A549 (cell line): Measurements from ENCODE around the gene PDGFD. TPM values are rescaled to one million over a fixed set of nuclear protein-coding genes. Genes with fewer than 3 reads are reported as not detected.

Experiments used
- ATAC-seq, 2 experiments: fragments of 200-7000 bp in 1 of 2; fragments of >200 bp in 1 of 2; cut with Nextera tagmentation in 1 of 2; cut with Tn5 transposase in 1 of 2; 3 replicates each; pipeline versions ENCODE4 v1.8.0 to v1.9.1; 2018 to 2020; ENCODE audit warnings: mild to moderate bottlenecking in 1 of 2, moderate library complexity in 1 of 2
- CTCF ChIA-PET: fragments of 300-600 bp; sonication (Branson Sonifier 250); formaldehyde crosslinking; extraction: SDS; loops from one replicate; lab custom pipeline; 2021; ENCODE audit warnings: antibody characterized with exemption, inconsistent platforms; lab: Yijun Ruan, JAX
- POLR2A ChIA-PET: fragments of 350-600 bp; formaldehyde crosslinking; extraction: SDS; loops from one replicate; lab custom pipeline; 2021; ENCODE audit warnings: antibody characterized with exemption, inconsistent platforms; lab: Yijun Ruan, JAX
- DNase-seq, 2 experiments: peaks; one replicate each; pipeline versions ENCODE4 v3.0.0 to v3.0.0-alpha.2; 2011 to 2016; ENCODE audit warnings: low read depth in 1 of 2, low spot score in 1 of 2
- FAIRE-seq: peaks from 2 replicates; lab custom pipeline; 2011; peaks lifted over from hg19 to GRCh38; lab: Jason Lieb, UNC
- H3K27ac ChIP-seq, 2 experiments: fragments of >200 bp; sonication (Bioruptor Twin); formaldehyde crosslinking; 3 replicates each; pipeline ENCODE4 v1.5.1; 2016 to 2017
- H3K4me1 ChIP-seq: fragments of >200 bp; sonication (Bioruptor Twin); formaldehyde crosslinking; 3 replicates; pipeline ENCODE4 v1.6.1; 2016
- H3K4me2 ChIP-seq: fragments of >200 bp; sonication (Bioruptor Twin); formaldehyde crosslinking; 3 replicates; pipeline ENCODE4 v1.6.1; 2016
- H3K4me3 ChIP-seq: fragments of >200 bp; sonication (Bioruptor Twin); formaldehyde crosslinking; 3 replicates; pipeline ENCODE4 v1.5.1; 2016
- H3K9me3 ChIP-seq: fragments of >200 bp; sonication (Bioruptor Twin); formaldehyde crosslinking; 3 replicates; pipeline ENCODE4 v1.6.1; 2016
- CBX8 ChIP-seq: fragments of 200-600 bp; sonication (generic); IDR thresholded peaks from 2 replicates; pipeline ENCODE4 v1.6.1; 2016
- CEBPB ChIP-seq, 2 experiments: fragments of >200 bp in 1 of 2; sonication (Bioruptor Twin) in 1 of 2; formaldehyde crosslinking in 1 of 2; IDR thresholded peaks; 2 replicates each; pipeline ENCODE4 v1.6.1; 2012 to 2016
- FOSL2 ChIP-seq, 2 experiments: fragments of 450-650 bp in 1 of 2; fragments of >200 bp in 1 of 2; sonication (Bioruptor Twin) in 1 of 2; formaldehyde crosslinking; IDR thresholded peaks; 2 replicates each; pipeline versions ENCODE4 v1.5.0 to v1.6.1; 2016 to 2020; ENCODE audit warnings: mild to moderate bottlenecking in 1 of 2, moderate library complexity in 1 of 2
- HDAC2 ChIP-seq: fragments of 200-600 bp; sonication (generic); IDR thresholded peaks from 2 replicates; pipeline ENCODE4 v1.6.1; 2016
- HOXB5 ChIP-seq: fragments of 250-450 bp; sonication (Bioruptor Pico); IDR thresholded peaks from 2 replicates; pipeline ENCODE4 v1.5.0; 2020; ENCODE audit warnings: mild to moderate bottlenecking, moderate library complexity
- JUNB ChIP-seq: fragments of >200 bp; sonication (Bioruptor Twin); formaldehyde crosslinking; IDR thresholded peaks from 2 replicates; pipeline ENCODE4 v1.6.1; 2016
- MAFK ChIP-seq: fragments of 450-650 bp; IDR thresholded peaks from 2 replicates; pipeline ENCODE4 v1.6.1; 2014; ENCODE audit not compliant: partially characterized antibody
- NFE2L2 ChIP-seq: fragments of 150-350 bp; conservative IDR thresholded peaks from 2 replicates; pipeline ENCODE4 v1.6.1; 2014; ENCODE audit warnings: low read length
- PHF8 ChIP-seq: fragments of 200-600 bp; sonication (generic); IDR thresholded peaks from 2 replicates; pipeline ENCODE4 v1.6.1; 2016; ENCODE audit warnings: low read depth, mild to moderate bottlenecking, antibody characterized with exemption, moderate library complexity, borderline replicate concordance
- RAD21 ChIP-seq, 2 experiments: fragments of >200 bp in 1 of 2; sonication (Bioruptor Twin) in 1 of 2; formaldehyde crosslinking in 1 of 2; IDR thresholded peaks in 1 of 2; conservative IDR thresholded peaks in 1 of 2; 2 replicates in 1 of 2; 3 replicates in 1 of 2; pipeline ENCODE4 v1.6.1; 2012 to 2018; ENCODE audit warnings: inconsistent platforms in 1 of 2
- RCOR1 ChIP-seq: fragments of 150-350 bp; IDR thresholded peaks from 2 replicates; pipeline ENCODE4 v1.6.1; 2014; ENCODE audit warnings: antibody characterized with exemption, low read length, low read depth
- RFX5 ChIP-seq: fragments of 450-650 bp; IDR thresholded peaks from 2 replicates; pipeline ENCODE4 v1.7.1; 2014; ENCODE audit warnings: antibody characterized with exemption, mild to moderate bottlenecking, moderate library complexity
- RNF2 ChIP-seq: fragments of 200-600 bp; sonication (generic); IDR thresholded peaks from 2 replicates; pipeline ENCODE4 v1.6.1; 2016; ENCODE audit warnings: low read depth, mild to moderate bottlenecking, antibody characterized with exemption, moderate library complexity, borderline replicate concordance
- SMC3 ChIP-seq: fragments of >200 bp; sonication (Bioruptor Twin); formaldehyde crosslinking; IDR thresholded peaks from 3 replicates; pipeline ENCODE4 v1.6.1; 2018; ENCODE audit warnings: inconsistent platforms
- ZFP36 ChIP-seq: fragments of 450-650 bp; IDR thresholded peaks from 2 replicates; pipeline ENCODE4 v1.6.1; 2014; ENCODE audit warnings: borderline replicate concordance; ENCODE audit not compliant: partially characterized antibody
- ZNF302 ChIP-seq: fragments of 250-450 bp; sonication (Bioruptor Pico); IDR thresholded peaks from 2 replicates; pipeline ENCODE4 v1.9.0; 2021; ENCODE audit warnings: inconsistent platforms, mild to moderate bottlenecking, moderate library complexity
- WGBS: methylation state at CpG from one replicate; pipeline ENCODE4 v1.1.6; 2017; ENCODE audit errors: missing lambda C conversion rate; 5-methylcytosine and 5-hydroxymethylcytosine counted together
- polyA plus RNA-seq, 4 experiments: library from polyadenylated mRNA; depleted of rRNA in 3 of 4; stranded (reverse); fragments of >200 nt; fragmentation: RNase III in 1 of 4; extraction: RNeasy Plus Mini Kit Qiagen cat#74134 plus additional on column Dnase treatment in 1 of 4; gene quantifications; 2 replicates in 3 of 4; 3 replicates in 1 of 4; pipeline ENCODE4 v1.2.3, GENCODE V29; 2011 to 2017
- TF ChIP-seq, protein P1 (sequence below): fragments of 250-450 bp; sonication (Bioruptor Pico); IDR thresholded peaks from 2 replicates; pipeline ENCODE4 v1.5.0; 2020; ENCODE audit warnings: low read depth, mild to moderate bottlenecking, moderate library complexity
- TF ChIP-seq, protein P2 (sequence below): fragments of >200 bp; sonication (Bioruptor Twin); formaldehyde crosslinking; IDR thresholded peaks from 3 replicates; pipeline ENCODE4 v1.6.1; 2016
- TF ChIP-seq, protein P3 (sequence below): fragments of >200 bp; sonication (Bioruptor Twin); formaldehyde crosslinking; IDR thresholded peaks from 2 replicates; pipeline ENCODE4 v1.6.1; 2016

Gene PDGFD
- polyA plus RNA-seq, 2 of the 4 experiments (the other 2 are of a cell fraction) = 11.1 to 29.7 TPM

DNA sequence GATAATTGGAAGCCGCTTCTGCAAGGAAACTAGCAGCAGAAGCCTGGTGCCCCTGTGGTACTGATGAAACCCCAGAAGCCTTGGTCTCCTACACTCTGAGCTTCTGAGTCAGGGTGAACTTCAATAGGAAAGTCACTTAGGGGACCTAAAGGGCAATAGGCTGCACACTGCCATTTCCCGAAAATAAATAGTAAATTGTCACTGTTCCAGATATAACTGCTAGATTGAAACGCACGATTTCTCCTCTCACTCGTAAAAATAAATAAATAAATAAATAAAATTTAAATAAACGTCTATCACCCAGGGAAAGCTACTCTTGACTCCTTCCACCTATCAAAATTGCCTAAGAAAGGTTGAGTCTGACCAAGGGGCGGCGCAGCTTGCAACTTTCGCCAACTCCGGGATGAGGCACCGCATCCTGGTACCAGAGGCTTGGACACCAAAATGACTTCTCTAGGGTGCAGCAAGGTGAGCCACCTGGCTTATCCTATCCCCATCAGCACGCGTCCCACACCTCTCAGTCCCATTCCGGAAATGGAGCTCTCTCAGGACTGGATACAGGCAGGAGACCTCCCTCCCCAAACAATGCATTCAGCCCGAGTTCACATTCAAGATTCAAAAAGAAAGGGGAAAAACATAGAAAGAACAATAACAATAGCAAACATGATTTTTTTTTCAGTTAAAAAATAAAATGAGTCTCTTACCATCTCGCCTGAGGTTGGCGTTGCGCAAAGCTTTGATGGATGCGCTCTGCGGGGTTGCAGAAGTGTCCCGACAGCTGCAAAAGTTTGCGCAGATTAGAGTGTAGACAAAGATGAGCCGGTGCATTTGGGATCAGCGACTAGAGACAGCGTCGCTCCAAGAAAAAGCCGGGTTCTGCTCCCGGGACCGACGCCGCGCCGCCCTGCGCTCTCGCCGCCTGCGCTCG lies 583 bp downstream of the PDGFD start:
- peak overlapping the region; percentile 80 to 90 for H3K27ac ChIP-seq
- FAIRE-seq = no peak
- CTCF ChIA-PET = interaction anchor here (0.7 to 2.1 kb wide), 10 partner anchors 12 to 1700 kb away, joined by 3 to 9 read pairs (median 4); no protein-coding TSS in a partner anchor
- peak overlapping the region; percentile 88 for H3K4me2 ChIP-seq
- under 1% methylated on average over 34 of the region's 38 CpGs for WGBS
- peak; percentile 55 for TF ChIP-seq ZFP36
- TF ChIP-seq SMC3 = peak; percentile 41
- 0 out of 2 replicates have a peak, but pooled peaks have one; percentile 20 for TF ChIP-seq HDAC2
- TF ChIP-seq RNF2 = no peak
- TF ChIP-seq, protein P1, sequence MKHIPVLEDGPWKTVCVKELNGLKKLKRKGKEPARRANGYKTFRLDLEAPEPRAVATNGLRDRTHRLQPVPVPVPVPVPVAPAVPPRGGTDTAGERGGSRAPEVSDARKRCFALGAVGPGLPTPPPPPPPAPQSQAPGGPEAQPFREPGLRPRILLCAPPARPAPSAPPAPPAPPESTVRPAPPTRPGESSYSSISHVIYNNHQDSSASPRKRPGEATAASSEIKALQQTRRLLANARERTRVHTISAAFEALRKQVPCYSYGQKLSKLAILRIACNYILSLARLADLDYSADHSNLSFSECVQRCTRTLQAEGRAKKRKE (CRISPR knock-in tag) = no peak
- TF ChIP-seq RAD21 (conservative IDR thresholded peaks at IDR 0.05 in 1 of 2, IDR thresholded peaks at IDR 0.05 in 1 of 2) = peak in 1 of 2 experiments; percentile 17; a peak in 2 of 5 replicates
- peak in 1 of 2 experiments; percentile 47; a peak in 2 of 4 replicates for TF ChIP-seq CEBPB (IDR thresholded peaks at IDR 0.05)
- TF ChIP-seq PHF8 = peak; percentile 15; the same call in 1 of the 2 replicates
- H3K4me1 ChIP-seq = peaks cover 36% of the 10 kb centered on the region
- peak; percentile 70 to 77 for ATAC-seq
- H3K9me3 ChIP-seq = no peaks in the 10 kb centered on the region
- peak overlapping the region; percentile 88 for H3K4me3 ChIP-seq
- POLR2A ChIA-PET = interaction anchor here (0.9 to 1.4 kb wide), 4 partner anchors 357 to 544 kb away, joined by 3 to 4 read pairs (median 3); no protein-coding TSS in a partner anchor
- DNase-seq = peak; percentile 15 to 68

DNA sequence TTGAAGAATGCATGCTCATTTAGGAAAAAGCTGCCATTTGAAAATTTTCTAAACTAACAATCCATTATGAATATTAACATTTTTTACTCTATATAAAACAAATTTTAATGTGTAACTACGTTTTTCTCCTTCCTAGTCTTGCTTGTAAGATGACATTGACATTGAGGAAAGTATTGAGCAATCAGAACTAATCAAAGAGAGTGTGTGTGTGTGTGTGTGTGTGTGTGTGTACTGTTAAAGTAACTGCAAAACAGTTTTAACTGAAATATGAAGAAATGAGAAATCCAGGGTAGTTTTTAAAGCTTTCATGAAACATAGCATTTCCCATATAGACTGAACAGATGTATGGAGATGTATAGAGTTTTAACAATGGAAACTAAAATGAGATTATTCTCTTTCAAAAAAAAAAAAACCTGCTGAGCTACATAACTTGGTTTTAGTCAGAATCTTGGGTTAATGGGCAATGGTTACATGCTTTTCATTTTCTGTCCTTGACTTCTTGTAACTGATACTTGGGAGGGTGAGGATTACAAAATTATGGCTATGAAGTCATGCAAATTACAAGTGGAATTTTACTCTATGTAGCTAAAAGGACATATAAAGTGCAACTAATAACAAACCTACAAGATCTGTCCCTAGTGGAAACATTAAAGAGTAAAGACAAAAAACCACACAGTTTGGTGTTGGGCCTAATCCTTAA lies 2.0 kb downstream of the PDGFD start:
- no peaks in the 10 kb centered on the region for H3K9me3 ChIP-seq
- ChIA-PET POLR2A (no interaction called here), CTCF (no interaction called here)
- ATAC-seq (no peak), DNase-seq (no peak), FAIRE-seq (no peak)
- 19% methylated on average over 1 of the region's 1 CpG for WGBS
- peaks cover 36% of the 10 kb centered on the region for H3K4me1 ChIP-seq
- H3K27ac ChIP-seq = no peak overlapping the region
- H3K4me2 ChIP-seq = peak overlapping the region; percentile 88
- no peak overlapping the region; the same call in 2 of the 3 replicates for H3K4me3 ChIP-seq
- TF ChIP-seq NFE2L2 (no peak), RFX5 (no peak), CBX8 (no peak), ZNF302 (CRISPR knock-in tag) (no peak), MAFK (no peak), FOSL2 (IDR thresholded peaks at IDR 0.05) (no peak), FOSL2 (CRISPR knock-in tag; IDR thresholded peaks at IDR 0.05) (no peak), HOXB5 (CRISPR knock-in tag) (no peak), JUNB (no peak)
- TF ChIP-seq, protein P2, sequence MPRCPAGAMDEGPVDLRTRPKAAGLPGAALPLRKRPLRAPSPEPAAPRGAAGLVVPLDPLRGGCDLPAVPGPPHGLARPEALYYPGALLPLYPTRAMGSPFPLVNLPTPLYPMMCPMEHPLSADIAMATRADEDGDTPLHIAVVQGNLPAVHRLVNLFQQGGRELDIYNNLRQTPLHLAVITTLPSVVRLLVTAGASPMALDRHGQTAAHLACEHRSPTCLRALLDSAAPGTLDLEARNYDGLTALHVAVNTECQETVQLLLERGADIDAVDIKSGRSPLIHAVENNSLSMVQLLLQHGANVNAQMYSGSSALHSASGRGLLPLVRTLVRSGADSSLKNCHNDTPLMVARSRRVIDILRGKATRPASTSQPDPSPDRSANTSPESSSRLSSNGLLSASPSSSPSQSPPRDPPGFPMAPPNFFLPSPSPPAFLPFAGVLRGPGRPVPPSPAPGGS = no peak

DNA sequence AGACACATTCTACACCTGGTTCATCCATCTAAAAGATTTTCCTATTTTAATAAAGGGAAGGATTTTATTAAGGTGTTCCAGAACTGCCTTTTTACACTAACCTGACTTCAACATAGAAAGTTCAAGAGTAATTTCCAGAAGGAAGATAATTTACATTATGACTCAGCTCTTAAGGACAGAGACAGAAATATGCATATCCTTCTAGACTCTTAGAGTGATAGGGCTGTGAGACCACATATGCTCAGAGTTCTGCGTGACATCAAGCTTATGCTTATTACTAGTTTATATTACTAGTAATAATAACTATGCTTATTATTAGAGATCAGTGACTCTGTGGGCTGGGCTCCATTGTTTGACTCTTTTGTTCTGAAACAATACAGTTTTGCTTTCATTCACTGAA lies 4.6 kb downstream of the PDGFD start:
- Histone ChIP-seq H3K27ac (no peak overlapping the region), H3K4me3 (no peak overlapping the region), H3K4me1 (peaks cover 36% of the 10 kb centered on the region), H3K9me3 (no peaks in the 10 kb centered on the region), H3K4me2 (peak overlapping the region; percentile 19; the same call in 1 of the 3 replicates)
- ChIA-PET CTCF (no interaction called here), POLR2A (no interaction called here)
- no peak for TF ChIP-seq RCOR1
- TF ChIP-seq, protein P1 (CRISPR knock-in tag) = no peak
- TF ChIP-seq, protein P3, sequence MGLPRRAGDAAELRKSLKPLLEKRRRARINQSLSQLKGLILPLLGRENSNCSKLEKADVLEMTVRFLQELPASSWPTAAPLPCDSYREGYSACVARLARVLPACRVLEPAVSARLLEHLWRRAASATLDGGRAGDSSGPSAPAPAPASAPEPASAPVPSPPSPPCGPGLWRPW = no peak
- FAIRE-seq (no peak), DNase-seq (no peak), ATAC-seq (no peak)
- 94% methylated on average over 1 of the region's 1 CpG for WGBS
